Muscle layer of duodenum (tissue), 2 donors: Measurements from ENCODE around the gene TSPAN5.

ENCODE experiments used
- H3K27ac ChIP-seq: one replicate; pipeline ENCODE4 v1.7.0; 2013; ENCODE audit warnings: mild to moderate bottlenecking, low read length
- H3K27me3 ChIP-seq: one replicate; pipeline ENCODE4 v1.7.0; 2013; ENCODE audit warnings: low read depth, mild to moderate bottlenecking, control low read depth, low read length
- H3K36me3 ChIP-seq, 2 donors: one replicate each; pipeline ENCODE4 v1.7.0; 2013; ENCODE audit warnings: low read length in 2 of 2, control low read depth in 1 of 2, mild to moderate bottlenecking in 1 of 2; ENCODE audit not compliant: insufficient read depth in 2 of 2, control insufficient read depth in 1 of 2
- H3K4me1 ChIP-seq, 2 donors: one replicate each; pipeline ENCODE4 v1.7.0; 2013; ENCODE audit warnings: low read length in 2 of 2, mild to moderate bottlenecking in 2 of 2, control low read depth in 1 of 2, moderate library complexity in 1 of 2; ENCODE audit not compliant: insufficient read depth in 2 of 2, control insufficient read depth in 1 of 2
- H3K4me3 ChIP-seq, 2 donors: one replicate each; pipeline ENCODE4 v1.7.0; 2013; ENCODE audit warnings: low read length in 2 of 2, low read depth in 1 of 2, mild to moderate bottlenecking in 1 of 2
- H3K9me3 ChIP-seq, 2 donors: one replicate each; pipeline ENCODE4 v1.7.0; 2013; ENCODE audit warnings: low read length in 2 of 2, control low read depth in 1 of 2, mild to moderate bottlenecking in 1 of 2; ENCODE audit not compliant: control insufficient read depth in 1 of 2
- donor health status: healthy.

TSPAN5 gene

GRCh38 chr4:98519268-98519977 lies 139.0 kb downstream of the TSPAN5 start:
- no peaks in the 10 kb centered on the region for H3K27me3 ChIP-seq
- H3K36me3 ChIP-seq, result no peaks in the 10 kb centered on the region
- no peak overlapping the region for H3K27ac ChIP-seq
- no peaks in the 10 kb centered on the region for H3K9me3 ChIP-seq
- no peak overlapping the region for H3K4me3 ChIP-seq
- H3K4me1 ChIP-seq, result peaks cover 0 to 31% of the 10 kb centered on the region in 2 donors

GRCh38 chr4:98518559-98519267 lies 139.7 kb downstream of the TSPAN5 start:
- H3K9me3 ChIP-seq, result no peaks in the 10 kb centered on the region
- H3K27ac ChIP-seq, result no peak overlapping the region
- H3K36me3 ChIP-seq, result no peaks in the 10 kb centered on the region
- no peak overlapping the region for H3K4me3 ChIP-seq
- peaks cover 0 to 28% of the 10 kb centered on the region in 2 donors for H3K4me1 ChIP-seq
- H3K27me3 ChIP-seq, result no peaks in the 10 kb centered on the region

GRCh38 chr4:98517218-98518021 lies 141.0 kb downstream of the TSPAN5 start:
- Histone ChIP-seq H3K27me3 (no peaks in the 10 kb centered on the region), H3K4me3 (no peak overlapping the region), H3K27ac (no peak overlapping the region), H3K4me1 (peaks cover 0 to 19% of the 10 kb centered on the region in 2 donors), H3K9me3 (no peaks in the 10 kb centered on the region), H3K36me3 (no peaks in the 10 kb centered on the region)

GRCh38 chr4:98516441-98517217 lies 141.8 kb downstream of the TSPAN5 start:
- Histone ChIP-seq H3K27ac (no peak overlapping the region), H3K4me3 (no peak overlapping the region), H3K4me1 (peaks cover 0 to 13% of the 10 kb centered on the region in 2 donors), H3K36me3 (no peaks in the 10 kb centered on the region), H3K27me3 (no peaks in the 10 kb centered on the region), H3K9me3 (no peaks in the 10 kb centered on the region)

GRCh38 chr4:98516042-98516440 lies 142.4 kb downstream of the TSPAN5 start:
- Histone ChIP-seq H3K27ac (no peak overlapping the region), H3K36me3 (no peaks in the 10 kb centered on the region), H3K9me3 (no peaks in the 10 kb centered on the region), H3K4me3 (no peak overlapping the region), H3K27me3 (no peaks in the 10 kb centered on the region), H3K4me1 (peaks cover 0 to 13% of the 10 kb centered on the region in 2 donors)

- no peaks in the 10 kb centered on the region for H3K36me3 ChIP-seq
- H3K9me3 ChIP-seq, result no peaks in the 10 kb centered on the region
- H3K27ac ChIP-seq, result no peak overlapping the region
- no peaks in the 10 kb centered on the region for H3K27me3 ChIP-seq
- H3K4me1 ChIP-seq, result peaks cover 0 to 13% of the 10 kb centered on the region in 2 donors
- H3K4me3 ChIP-seq, result no peak overlapping the region
Observed at GRCh38 chr4:98515470-98515809, 143.0 kb downstream of the TSPAN5 start.

GRCh38 chr4:98514741-98515469 lies 143.5 kb downstream of the TSPAN5 start:
- Histone ChIP-seq H3K9me3 (no peaks in the 10 kb centered on the region), H3K27ac (no peak overlapping the region), H3K4me1 (peaks cover 0 to 13% of the 10 kb centered on the region in 2 donors), H3K27me3 (no peaks in the 10 kb centered on the region), H3K36me3 (no peaks in the 10 kb centered on the region), H3K4me3 (no peak overlapping the region)

- Histone ChIP-seq H3K36me3 (no peaks in the 10 kb centered on the region), H3K27me3 (no peaks in the 10 kb centered on the region), H3K4me1 (peaks cover 0 to 8% of the 10 kb centered on the region in 2 donors), H3K27ac (no peak overlapping the region), H3K4me3 (no peak overlapping the region), H3K9me3 (no peaks in the 10 kb centered on the region)
Observed at GRCh38 chr4:98512918-98513317, 145.5 kb downstream of the TSPAN5 start.

- H3K36me3 ChIP-seq, result no peaks in the 10 kb centered on the region
- H3K9me3 ChIP-seq, result no peaks in the 10 kb centered on the region
- no peak overlapping the region for H3K27ac ChIP-seq
Observed at GRCh38 chr4:98510757-98511517, 147.5 kb downstream of the TSPAN5 start.

GRCh38 chr4:98510340-98510739 lies 148.1 kb downstream of the TSPAN5 start:
- H3K27ac ChIP-seq, result no peak overlapping the region
- H3K27me3 ChIP-seq, result no peaks in the 10 kb centered on the region
- no peaks in the 10 kb centered on the region for H3K36me3 ChIP-seq

More at GRCh38 chr4:98510757-98511517, 147.5 kb downstream of the TSPAN5 start:
- no peaks in the 10 kb centered on the region for H3K4me1 ChIP-seq
- H3K27me3 ChIP-seq, result no peaks in the 10 kb centered on the region
- no peak overlapping the region for H3K4me3 ChIP-seq

More at GRCh38 chr4:98510340-98510739, 148.1 kb downstream of the TSPAN5 start:
- H3K4me1 ChIP-seq, result no peaks in the 10 kb centered on the region
- H3K4me3 ChIP-seq, result no peak overlapping the region
- H3K9me3 ChIP-seq, result no peaks in the 10 kb centered on the region
